Endothelial cell of umbilical vein (primary cell): Measurements from ENCODE around the gene CCDC142. TPM values are rescaled to one million over a fixed set of nuclear protein-coding genes. Genes with fewer than 3 reads are reported as not detected.

Experiments
- BruUV-seq: library from RNA; stranded (reverse); fragments of 400-500 nt; replicated peaks from 2 replicates; lab custom pipeline; 2021; lab: Mats Ljungman, UMichigan
- CTCF ChIA-PET: fragments of 300-600, 350-600 bp; sonication (Branson Sonifier 250); formaldehyde crosslinking; loops from one replicate; lab custom pipeline; 2021; ENCODE audit warnings: antibody characterized with exemption, inconsistent platforms; lab: Charles Lee
- POLR2A ChIA-PET: fragments of 300-600, 350-600 bp; sonication (Branson Sonifier 250); formaldehyde crosslinking; loops from one replicate; lab custom pipeline; 2021; ENCODE audit warnings: antibody characterized with exemption, inconsistent platforms; lab: Charles Lee
- DNase-seq: peaks from one replicate; pipeline ENCODE4 v3.0.0-alpha.2; 2011; ENCODE audit warnings: low read depth, low spot score
- FAIRE-seq: peaks from 2 replicates; lab custom pipeline; 2011; peaks lifted over from hg19 to GRCh38; lab: Jason Lieb, UNC
- H2AFZ ChIP-seq: 2 replicates; pipeline ENCODE4 v1.6.0; 2012; ENCODE audit warnings: low read depth, low read length, control low read depth, inconsistent platforms
- H3K27ac ChIP-seq: 2 replicates; pipeline ENCODE4 v1.5.1; 2011; ENCODE audit warnings: low read depth, mild to moderate bottlenecking, control low read depth, low read length, moderate library complexity; ENCODE audit not compliant: insufficient read depth
- H3K27me3 ChIP-seq, 2 experiments: 2 replicates each; pipeline versions ENCODE4 v1.6.0 to v1.6.1; 2011; ENCODE audit warnings: low read length in 2 of 2, mixed read lengths in 1 of 2; ENCODE audit not compliant: control insufficient read depth in 2 of 2, insufficient read depth in 2 of 2
- H3K36me3 ChIP-seq, 2 experiments: 2 replicates in 1 of 2; 3 replicates in 1 of 2; pipeline ENCODE4 v1.5.1; 2011; ENCODE audit warnings: low read length in 2 of 2, mild to moderate bottlenecking in 1 of 2, moderate library complexity in 1 of 2; ENCODE audit not compliant: control insufficient read depth in 2 of 2, insufficient read depth in 2 of 2; ENCODE audit errors: extremely low read depth in 1 of 2
- H3K4me1 ChIP-seq: 3 replicates; pipeline ENCODE4 v1.5.1; 2011; ENCODE audit warnings: mild to moderate bottlenecking, low read length; ENCODE audit not compliant: control insufficient read depth, insufficient read depth; ENCODE audit errors: extremely low read depth
- H3K4me2 ChIP-seq: 2 replicates; pipeline ENCODE4 v1.6.1; 2011; ENCODE audit warnings: low read length, control low read depth, mixed read lengths; ENCODE audit not compliant: insufficient read depth
- H3K4me3 ChIP-seq, 3 experiments: fragments of 200-600 bp in 1 of 3; sonication (generic), shearing (Covaris generic) in 1 of 3; replicated peaks in 1 of 3; 2 replicates each; pipeline ENCODE4 v1.5.1; 2011 to 2016; ENCODE audit warnings: control low read depth in 3 of 3, low read length in 3 of 3, mild to moderate bottlenecking in 2 of 3, inconsistent platforms in 1 of 3, low read depth in 1 of 3, moderate library complexity in 1 of 3; ENCODE audit not compliant: insufficient read depth in 1 of 3
- H3K79me2 ChIP-seq: 2 replicates; pipeline ENCODE4 v1.6.0; 2012; ENCODE audit warnings: low read length, inconsistent platforms; ENCODE audit not compliant: control insufficient read depth, insufficient read depth
- H3K9ac ChIP-seq: replicated peaks from 2 replicates; pipeline ENCODE3; 2011; ENCODE audit warnings: low read length, control low read depth; ENCODE audit not compliant: insufficient read depth; ENCODE audit errors: extremely low read depth
- H3K9me1 ChIP-seq: replicated peaks from 3 replicates; pipeline ENCODE4 v1.6.0; 2011; ENCODE audit warnings: mild to moderate bottlenecking, low read length; ENCODE audit not compliant: control insufficient read depth, insufficient read depth; ENCODE audit errors: extremely low read depth
- H3K9me3 ChIP-seq: replicated peaks from 2 replicates; pipeline ENCODE4 v1.5.1; 2012; ENCODE audit warnings: low read length, inconsistent platforms; ENCODE audit not compliant: control insufficient read depth, insufficient read depth
- H4K20me1 ChIP-seq: replicated peaks from 2 replicates; pipeline ENCODE3; 2011; ENCODE audit warnings: mild to moderate bottlenecking, low read length; ENCODE audit not compliant: control insufficient read depth, insufficient read depth; ENCODE audit errors: extremely low read depth
- EZH2 ChIP-seq: IDR thresholded peaks from 2 replicates; pipeline ENCODE4 v1.6.1; 2012; ENCODE audit warnings: borderline replicate concordance, low read depth, mild to moderate bottlenecking, moderate library complexity, low read length, inconsistent platforms; ENCODE audit not compliant: severe bottlenecking
- JUN ChIP-seq: IDR thresholded peaks from 2 replicates; pipeline ENCODE4 v1.6.1; 2011; ENCODE audit warnings: borderline replicate concordance, low read depth; ENCODE audit not compliant: insufficient read length, insufficient read depth
- POLR2AphosphoS5 ChIP-seq: IDR thresholded peaks from 2 replicates; pipeline ENCODE4 v1.6.1; 2012; ENCODE audit warnings: low read depth, mild to moderate bottlenecking, control low read depth, low read length, moderate library complexity; ENCODE audit not compliant: insufficient read depth
- dilution Hi-C: fragments of 300-500 bp; cut with MboI; formaldehyde crosslinking; loops from one replicate; pipeline ENCODE4 v1.15.0; 2019; ENCODE audit warnings: low sequenced_read_pairs; ENCODE audit not compliant: extremely low pct_ligation_motif_present
- intact Hi-C: fragments of 100-400 bp; cut with micrococcal nuclease; formaldehyde crosslinking; loops from one replicate; pipeline ENCODE4 v1.10.0; 2022
- polyA plus RNA-seq, 4 experiments: library from polyadenylated mRNA; depleted of rRNA in 3 of 4; stranded (reverse) in 3 of 4; unstranded in 1 of 4; fragments of >200 nt; gene quantifications; 2 replicates each; pipeline versions ENCODE4 v1.2.1 to v1.2.3, GENCODE V29; 2011 to 2012; ENCODE audit warnings: missing spikeins in 1 of 4
- total RNA-seq: library from RNA; stranded (reverse); gene quantifications from 2 replicates; pipeline ENCODE4 v1.2.3, GENCODE V29; 2021

CCDC142 gene
- total and polyA plus RNA-seq, 2 donors (not counting 3 experiments of a cell fraction or from before 2014, with no cell fraction given), result 12.8 to 23.8 TPM

- peak; percentile 89 for TF ChIP-seq EZH2
- TF ChIP-seq POLR2AphosphoS5, result no peak
- intact Hi-C loops, result no loop called here
- no peak overlapping the region for H3K4me3 ChIP-seq
- H3K36me3 ChIP-seq, result no peaks in the 10 kb centered on the region
- no peak for FAIRE-seq
- H4K20me1 ChIP-seq, result no peaks in the 10 kb centered on the region
- dilution Hi-C loops, result no loop called here
- CTCF ChIA-PET, result no interaction called here
- H3K27me3 ChIP-seq, result peaks cover 80 to 95% of the 10 kb centered on the region in 2 experiments
- DNase-seq, result peak; percentile 9
- no TSS peak for BruUV-seq
- H3K4me1 ChIP-seq, result peaks cover 7% of the 10 kb centered on the region
- no peak overlapping the region for H2AFZ ChIP-seq
- H3K9me3 ChIP-seq, result no peaks in the 10 kb centered on the region
- H3K79me2 ChIP-seq, result no peaks in the 10 kb centered on the region
- no peak overlapping the region for H3K9ac ChIP-seq
- H3K4me2 ChIP-seq, result no peak overlapping the region
- H3K9me1 ChIP-seq, result no peaks in the 10 kb centered on the region
- POLR2A ChIA-PET, result interaction anchor here (0.7 kb wide), 2 partner anchors 12 to 453 kb away, joined by 3 to 4 read pairs; partner anchors contain the start of gene DQX1
- no peak overlapping the region for H3K27ac ChIP-seq
Observed at GRCh38 chr2:74513605-74514367, 31.0 kb upstream of the CCDC142 start.

GRCh38 chr2:74512744-74513604 is 30.2 kb upstream of the CCDC142 start:
- Histone ChIP-seq H3K4me2 (no peak overlapping the region), H3K9me3 (no peaks in the 10 kb centered on the region), H3K4me3 (no peak overlapping the region), H3K9ac (no peak overlapping the region), H3K9me1 (no peaks in the 10 kb centered on the region), H3K4me1 (peaks cover 11% of the 10 kb centered on the region), H3K27me3 (peaks cover 75 to 95% of the 10 kb centered on the region in 2 experiments), H3K79me2 (no peaks in the 10 kb centered on the region), H3K36me3 (no peaks in the 10 kb centered on the region), H2AFZ (no peak overlapping the region), H3K27ac (no peak overlapping the region), H4K20me1 (no peaks in the 10 kb centered on the region)
- dilution Hi-C loops, result no loop called here
- POLR2A ChIA-PET, result no interaction called here
- no TSS peak for BruUV-seq
- intact Hi-C loops, result no loop called here
- DNase-seq, result no peak
- CTCF ChIA-PET, result no interaction called here
- no peak for FAIRE-seq
- TF ChIP-seq EZH2 (peak; percentile 89), JUN (no peak)
